Kasumi-1 (cell line): ENCODE data around the gene FAM90A1.
"Not testable (repeated sequence)": the region's sequence is repeated elsewhere in the genome, so short reads cannot be mapped to it uniquely, and the experiment has no call there.

Experiments
- DNase-seq, 2 experiments: peaks; one replicate each; lab custom pipeline; 2025; lab: John Stamatoyannopoulos, UW

The FAM90A1 gene, protein sequence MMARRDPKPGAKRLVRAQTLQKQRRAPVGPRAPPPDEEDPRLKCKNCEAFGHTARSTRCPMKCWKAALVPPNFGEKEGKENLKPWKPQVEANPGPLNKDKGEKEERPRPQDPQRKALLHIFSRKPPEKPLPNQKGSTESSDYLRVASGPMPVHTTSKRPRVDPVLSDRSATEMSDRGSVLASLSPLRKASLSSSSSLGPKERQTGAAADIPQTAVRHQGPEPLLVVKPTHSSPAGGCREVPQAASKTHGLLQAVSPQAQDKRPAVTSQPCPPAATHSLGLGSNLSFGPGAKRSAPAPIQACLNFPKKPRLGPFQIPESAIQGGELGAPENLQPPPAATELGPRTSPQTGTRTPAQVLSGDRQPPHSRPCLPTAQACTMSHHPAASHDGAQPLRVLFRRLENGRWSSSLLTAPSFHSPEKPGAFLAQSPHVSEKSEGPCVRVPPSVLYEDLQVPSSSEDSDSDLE

DNA sequence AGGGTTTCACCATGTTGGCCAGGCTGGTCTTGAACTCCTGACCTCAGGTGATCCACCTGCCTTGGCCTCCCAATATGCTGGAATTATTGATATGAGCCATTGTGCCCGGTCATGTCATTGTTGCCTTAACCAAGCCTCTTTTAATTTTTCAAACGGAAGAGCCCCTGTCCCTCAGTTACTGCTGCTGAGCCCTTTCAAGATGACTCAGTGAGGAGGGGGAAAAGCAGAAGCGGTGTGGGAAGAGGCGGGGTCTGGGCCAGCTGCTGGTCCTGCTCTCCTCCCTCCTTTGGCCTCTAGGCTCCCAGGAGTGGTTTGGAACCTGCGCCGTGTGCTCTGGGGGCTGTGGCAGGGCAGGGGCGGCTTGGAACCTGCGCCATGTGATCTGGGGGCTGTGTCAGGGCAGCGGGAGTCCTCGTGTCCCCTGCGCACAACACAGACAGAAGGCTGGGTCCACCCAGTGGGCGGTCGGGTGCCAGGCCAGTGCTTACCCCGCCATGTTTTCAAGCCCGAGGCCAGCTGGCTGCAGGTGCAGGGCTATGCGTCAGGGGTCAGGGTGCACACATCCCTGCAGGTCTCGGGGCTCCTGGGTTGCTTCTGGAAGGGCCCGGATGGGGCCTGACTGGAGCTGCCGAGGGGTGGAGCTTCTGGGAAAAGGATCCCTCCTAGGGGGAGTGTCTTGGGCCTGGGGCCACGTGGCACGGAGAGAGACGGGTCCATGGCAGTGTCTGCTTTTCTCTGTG is at the start of gene FAM90A1:
Gene FAM90A1 (minus strand): TSS at position 627 of the 740 bp plus-strand sequence. CDS start 2,786 bp downstream, outside the sequence.
- DNase-seq: peak; percentile 7 to 11

DNA sequence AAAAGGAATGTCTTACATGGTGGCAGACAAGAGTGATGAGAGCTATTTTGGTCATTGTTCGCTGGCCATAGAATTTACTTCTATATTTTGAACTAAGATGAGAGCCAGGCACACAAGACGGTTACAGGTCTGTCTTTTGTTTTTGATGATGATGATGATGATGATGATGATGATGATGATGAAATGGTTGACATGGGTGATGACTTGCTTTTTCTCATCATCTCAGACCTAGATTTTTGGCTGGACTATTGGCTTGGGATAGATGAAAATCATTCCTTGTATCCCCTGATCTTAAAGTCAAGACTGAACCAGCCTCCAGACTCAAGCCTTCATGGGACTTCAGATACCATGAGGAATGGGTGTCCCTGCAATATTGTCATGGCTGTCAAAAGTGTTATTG is 49.0 kb upstream of the FAM90A1 start:
- DNase-seq: not testable (repeated sequence)

DNA sequence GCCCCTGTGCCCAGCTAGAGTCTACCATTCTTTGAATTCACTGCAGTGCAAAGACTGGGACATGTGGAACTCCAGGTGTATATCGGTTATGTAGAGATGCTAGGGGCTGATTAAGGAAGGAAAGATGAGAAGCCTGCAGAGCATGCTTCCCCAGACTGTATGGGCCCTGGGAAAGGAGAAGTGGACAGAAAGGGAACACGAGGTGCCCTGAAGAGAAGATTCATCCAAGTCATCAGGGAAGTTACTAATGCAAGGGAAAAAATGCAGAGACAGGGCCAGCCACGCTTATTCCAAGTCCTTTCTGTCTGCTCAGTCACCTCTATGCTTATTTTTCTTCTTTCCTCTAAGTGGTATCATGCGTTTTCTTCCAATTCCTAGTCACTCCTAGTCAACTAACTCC is 39.3 kb upstream of the FAM90A1 start:
- peak in 1 of 2 experiments; percentile 4 for DNase-seq

DNA sequence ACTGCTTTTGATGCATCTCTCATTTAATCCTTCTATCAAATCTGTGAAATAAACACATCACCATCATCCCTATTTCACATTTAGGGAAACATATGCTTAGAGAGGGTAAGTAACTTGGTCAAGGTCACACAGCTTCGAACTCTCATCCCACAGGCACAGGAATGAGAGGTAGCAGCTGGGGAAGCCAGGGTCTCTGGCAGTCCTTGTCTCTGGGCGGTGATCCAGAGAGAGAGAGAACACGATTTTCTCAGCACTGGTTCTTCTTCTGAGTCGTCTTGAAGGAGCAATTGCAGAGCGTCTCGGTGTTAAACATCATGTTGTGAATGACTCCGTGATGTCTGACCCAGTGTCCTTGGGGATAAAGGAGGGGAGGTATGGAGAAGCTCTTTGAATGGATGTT is 36.8 kb upstream of the FAM90A1 start:
- DNase-seq: not testable (repeated sequence)

DNA sequence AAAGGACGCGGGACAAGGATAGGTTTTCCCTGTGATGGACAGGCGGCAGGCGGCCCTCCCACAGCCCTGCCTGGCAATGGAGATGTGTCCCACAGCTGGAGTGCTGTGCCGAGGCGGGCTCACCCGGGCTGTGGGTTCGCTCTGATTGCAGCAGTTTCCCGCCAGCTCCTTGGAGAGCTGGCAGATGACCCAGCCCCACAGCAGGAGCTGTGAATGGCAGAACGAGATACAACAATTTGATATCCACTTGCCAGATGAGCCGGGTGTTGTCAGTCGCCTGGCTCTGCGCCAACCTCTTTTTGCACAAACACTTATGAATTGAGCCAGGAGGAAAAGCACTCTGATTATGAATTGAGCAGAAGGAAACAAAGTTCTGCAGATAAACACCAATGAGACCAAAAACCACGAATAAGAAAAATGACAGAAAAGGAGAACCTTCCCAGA is 33.7 kb upstream of the FAM90A1 start:
- not testable (repeated sequence) for DNase-seq

DNA sequence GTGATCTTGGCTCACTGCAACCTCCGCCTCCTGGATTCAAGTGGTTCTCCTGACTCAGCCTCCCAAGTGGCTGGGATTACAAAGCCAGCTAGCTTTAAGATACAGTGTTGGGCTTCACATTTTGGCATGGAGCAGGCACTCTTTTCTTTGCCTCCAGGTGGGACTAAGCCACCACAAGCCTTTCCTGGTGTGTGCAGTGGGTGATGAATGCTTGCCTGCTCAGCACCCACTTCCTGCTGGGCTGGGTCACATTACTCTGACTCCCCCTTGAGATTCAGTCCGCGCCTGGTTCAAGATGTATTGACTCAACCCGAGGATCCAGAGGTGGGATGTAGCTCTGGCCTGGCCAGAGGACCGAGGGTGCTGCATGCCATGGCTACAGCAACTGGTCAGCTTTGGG is 28.9 kb upstream of the FAM90A1 start:
- DNase-seq: not testable (repeated sequence)

DNA sequence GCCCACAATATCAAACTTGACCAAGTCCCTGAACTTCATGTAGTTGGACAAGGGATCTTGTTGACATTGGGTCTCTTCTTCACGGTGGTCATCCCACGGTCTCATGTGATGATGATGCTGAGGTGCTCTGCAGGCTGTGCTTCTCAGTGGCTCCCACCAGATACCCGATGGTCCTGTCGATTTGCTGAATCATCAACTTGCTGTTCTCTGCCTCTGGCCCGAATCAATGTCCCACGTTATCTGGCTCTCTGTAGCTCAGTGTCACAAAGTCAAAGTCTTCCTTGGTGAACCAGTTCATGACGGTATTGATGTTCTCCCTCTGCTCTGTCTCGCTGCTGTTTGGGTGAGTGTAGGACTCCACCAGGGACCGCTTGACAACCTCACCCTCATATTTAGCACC is 27.3 kb upstream of the FAM90A1 start:
- not testable (repeated sequence) for DNase-seq

DNA sequence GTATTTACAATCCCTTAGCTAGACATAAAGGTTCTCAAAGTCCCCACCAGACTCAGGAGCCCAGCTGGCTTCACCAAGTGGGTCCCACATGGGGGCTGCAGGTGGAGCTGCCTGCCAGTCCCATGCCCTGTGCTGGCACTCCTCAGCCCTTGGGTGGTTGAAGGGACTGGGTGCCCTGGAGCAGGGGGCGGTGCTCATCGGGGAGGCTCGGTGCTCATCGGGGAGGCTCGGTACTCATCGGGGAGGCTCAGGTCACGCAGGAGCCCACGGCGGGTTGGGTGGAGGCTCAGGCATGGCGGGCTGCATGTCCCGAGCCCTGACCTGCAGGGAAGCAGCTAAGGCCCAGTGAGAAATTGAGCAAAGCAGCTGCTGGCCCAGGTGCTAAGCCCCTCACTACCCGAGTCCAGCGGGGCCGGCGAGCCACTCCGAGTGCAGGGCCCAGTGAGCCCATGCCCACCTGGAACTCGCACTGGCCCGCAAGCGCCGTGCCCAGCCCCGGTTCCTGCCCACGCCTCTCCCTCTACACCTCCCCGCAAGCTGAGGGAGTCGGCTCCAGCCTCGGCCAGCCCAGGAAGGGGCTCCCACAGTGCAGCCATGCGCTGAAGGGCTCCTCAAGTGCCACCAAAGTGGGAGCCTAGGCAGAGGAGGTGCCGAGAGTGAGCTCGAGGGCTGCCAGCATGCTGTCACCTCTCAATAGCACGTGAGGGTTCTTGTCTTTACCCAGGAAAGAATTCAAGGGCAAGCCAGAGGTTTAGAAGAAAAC is 24.8 kb upstream of the FAM90A1 start:
- DNase-seq: not testable (repeated sequence)

DNA sequence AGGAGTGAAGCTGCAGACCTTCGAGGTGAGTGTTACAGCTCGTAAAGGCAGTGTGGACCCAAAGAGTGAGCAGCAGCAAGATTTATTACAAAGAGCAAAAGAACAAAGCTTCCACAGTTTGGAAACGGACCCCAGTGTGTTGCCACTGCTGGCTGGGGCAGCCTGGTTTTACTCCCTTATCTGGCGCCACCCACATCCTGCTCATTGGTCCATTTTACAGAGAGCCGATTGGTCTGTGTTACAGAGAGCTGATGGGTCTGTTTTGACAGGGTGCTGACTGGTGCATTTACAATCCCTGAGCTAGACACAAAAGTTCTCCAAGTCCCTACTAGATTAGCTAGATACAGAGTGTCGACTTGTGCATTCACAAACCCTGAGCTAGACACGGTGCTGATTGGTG is 24.2 kb upstream of the FAM90A1 start:
- not testable (repeated sequence) for DNase-seq

DNA sequence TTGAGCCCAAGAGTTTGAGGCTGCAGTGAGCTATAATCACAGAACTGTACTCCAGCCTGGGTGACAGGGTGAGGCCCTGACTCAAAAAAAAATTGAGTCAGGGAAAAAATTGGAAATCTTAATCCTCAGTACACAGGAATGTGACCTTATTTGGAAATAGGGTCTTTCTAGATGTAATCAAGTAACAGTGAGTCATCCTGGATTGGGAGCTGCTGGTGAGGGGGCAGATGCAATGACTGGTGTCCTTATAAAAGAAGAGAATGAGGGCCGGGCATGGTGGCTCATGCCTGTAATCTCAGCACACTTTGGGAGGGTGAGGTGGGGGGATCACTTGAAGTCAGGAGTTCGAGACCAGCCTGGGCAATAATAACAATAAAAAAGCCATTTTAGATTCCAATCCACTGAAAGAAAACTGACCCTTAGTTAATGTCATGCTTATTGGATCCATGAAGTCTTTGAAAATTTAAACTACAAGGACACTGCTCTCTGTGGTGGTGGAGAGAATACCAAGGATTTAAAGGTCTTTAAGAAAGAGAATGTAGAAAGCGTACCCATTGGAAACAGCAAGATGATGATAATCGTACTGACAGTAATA is 19.6 kb upstream of the FAM90A1 start:
- DNase-seq: not testable (repeated sequence)

DNA sequence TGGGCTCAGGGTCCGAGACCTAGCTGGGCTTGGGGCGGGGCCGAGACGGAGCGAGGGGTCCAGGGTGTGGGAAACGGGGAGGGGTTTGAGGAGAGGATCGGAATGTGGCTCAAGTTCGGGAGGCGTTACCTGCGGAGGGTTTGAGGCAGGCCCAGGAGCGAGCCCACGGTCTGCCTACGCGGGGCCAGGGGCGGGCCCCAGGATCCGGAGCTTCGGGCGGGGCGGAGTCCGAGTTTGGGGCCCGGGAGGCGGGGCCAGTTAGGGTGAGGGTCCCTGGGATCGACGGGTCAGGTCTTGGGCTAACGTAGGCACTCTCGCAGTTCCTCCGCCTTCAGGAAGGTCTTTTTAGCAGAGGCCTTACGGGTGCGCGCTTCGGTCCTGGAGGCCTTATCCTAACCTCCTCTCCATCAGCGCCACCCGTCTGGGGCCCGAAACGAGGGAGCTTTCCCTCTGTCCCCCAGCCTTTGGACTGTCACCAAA is 16.3 kb upstream of the FAM90A1 start:
- DNase-seq: peak; percentile 3 to 35

DNA sequence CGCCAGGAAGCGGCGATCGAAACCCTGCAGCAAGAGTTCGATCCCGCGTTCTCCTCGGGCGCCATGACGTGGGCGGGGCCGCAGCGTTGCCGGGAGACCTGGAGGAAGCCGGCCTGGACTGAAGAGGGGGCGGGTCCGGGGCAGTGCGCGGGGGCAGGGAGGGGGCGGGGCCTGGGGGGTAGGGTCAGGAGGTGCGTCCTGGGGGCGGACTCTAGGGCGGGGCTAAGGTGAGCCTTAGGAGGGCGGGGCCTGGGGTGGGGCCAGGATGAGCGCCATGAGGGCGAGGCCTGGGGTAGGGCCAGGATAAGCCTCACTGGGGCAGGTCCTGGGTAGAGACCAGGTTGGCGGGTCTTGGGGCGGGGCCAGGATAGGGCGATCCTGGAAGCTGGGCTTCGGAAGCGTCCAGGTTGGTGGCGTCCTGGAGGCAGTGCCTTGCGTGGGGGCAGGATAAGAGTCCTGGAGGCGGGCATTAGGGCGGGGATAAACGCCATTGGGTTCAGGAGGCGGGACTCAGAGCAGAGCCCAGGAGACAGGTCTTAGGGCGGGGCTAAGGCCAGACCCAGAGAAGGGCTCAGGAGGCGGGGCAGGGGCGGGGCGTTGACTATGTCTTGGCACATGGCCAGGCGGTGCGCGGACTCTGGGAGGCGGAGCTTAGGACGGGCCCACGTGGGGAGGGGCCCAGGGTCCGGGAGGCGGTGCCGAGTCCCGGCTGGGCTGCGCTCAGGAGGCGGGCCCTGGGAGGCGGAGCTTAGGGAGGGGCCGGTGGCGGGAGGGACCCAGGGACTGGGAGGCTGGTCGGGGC is 15.7 kb upstream of the FAM90A1 start:
- DNase-seq: peak; percentile 45 to 58

DNA sequence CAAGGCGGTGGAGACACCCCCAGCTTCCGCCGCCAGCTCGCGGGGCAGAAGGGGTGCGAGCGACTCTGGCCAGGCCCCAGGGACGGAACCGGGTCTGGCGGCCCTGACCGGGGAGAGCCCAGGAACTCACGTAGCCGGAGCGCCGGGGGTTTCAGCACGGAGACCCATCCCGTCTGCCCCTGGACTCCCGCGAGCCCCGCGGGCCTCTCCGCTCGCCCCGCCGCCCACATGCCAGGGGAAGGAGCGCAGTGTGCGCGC is 15.1 kb upstream of the FAM90A1 start:
- DNase-seq: not testable (repeated sequence)

DNA sequence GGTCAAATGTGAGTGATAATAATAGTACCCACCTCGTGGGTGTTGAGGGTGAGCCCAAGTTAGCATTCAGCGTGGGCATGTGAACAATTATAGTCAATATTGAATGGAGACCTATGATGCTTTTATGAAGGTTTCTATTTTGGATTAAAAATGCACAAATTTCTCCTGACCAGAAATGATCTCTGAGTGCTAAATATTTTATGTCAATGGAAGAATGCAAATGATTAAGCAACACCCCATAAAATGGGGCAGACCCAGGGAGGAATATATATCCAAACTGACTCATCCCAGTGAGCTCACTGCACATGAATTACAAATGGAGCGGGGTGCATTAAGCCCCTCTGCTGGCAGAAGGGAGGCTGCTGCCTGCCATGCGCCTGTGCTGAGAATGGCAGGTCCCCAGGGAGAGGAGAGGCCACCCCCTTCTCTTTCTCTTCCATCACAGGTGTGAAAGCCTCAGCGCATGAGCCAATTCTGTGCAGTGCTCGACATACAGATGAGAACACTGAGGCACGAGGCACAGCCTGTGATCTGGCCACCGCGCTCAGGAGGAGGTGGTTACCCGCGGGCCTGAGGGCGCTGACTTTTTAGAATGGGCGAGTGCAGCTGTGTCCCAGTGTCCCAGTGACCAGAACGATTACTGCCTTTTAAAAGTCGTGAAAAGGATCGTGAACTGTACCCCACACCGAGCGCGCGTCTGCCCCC is 14.7 kb upstream of the FAM90A1 start:
- DNase-seq: peak in 1 of 2 experiments; percentile 0

DNA sequence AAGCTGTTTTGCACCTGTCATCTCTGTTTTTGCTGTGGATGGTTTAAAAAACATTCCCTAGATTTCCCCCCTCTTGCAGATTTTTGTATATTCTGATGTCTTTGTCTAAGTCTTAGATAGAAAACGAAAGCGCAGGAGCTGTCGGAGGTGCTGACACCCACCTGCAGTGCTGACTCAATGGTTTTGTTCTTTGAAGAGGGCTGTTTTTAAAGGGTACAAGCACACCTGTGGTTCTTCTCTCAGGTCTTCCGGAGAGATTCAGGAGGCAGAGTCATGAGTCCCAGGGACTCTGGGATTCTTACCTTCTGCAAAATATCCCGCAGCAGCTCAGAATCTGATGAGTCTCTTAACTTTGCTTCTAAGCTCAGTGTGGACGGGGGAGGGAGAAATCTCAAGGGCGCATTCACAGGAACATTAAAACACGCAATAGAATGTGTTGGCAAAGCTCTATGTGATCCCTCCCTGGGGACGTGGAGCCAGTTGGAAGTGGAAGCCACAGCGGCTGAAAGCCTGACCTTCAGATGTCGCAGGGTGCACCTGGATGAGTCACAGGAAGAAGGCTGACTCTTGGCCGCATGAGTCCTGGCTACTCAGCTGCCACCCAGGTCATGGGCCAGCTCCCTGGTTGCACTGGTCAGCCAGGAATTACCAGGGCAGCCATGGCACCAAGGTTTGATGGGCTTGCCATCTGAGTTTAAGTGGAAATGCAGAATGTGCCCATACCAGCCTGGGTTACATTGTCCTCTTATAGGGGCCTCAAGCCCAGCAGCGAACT is 13.1 kb upstream of the FAM90A1 start:
- DNase-seq: not testable (repeated sequence)

DNA sequence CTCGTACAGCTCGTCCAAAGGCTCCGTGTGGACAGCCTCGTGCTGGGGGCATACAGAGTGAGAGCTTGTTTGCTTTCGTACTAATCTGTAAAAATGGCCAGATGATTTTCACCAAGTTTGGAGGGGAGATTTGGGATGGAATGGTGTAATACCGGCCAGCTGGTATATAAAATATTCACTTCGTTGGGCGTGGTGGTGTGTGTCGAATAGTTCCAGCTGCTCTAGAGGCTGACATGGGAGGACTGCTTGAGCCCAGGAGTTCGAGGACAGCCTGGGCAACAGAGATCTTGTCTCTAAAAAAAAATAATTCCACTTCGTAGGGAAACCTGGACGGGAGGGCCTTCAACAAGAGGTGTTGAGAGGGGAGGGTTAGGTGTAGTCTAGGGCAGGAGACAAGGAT is 9.6 kb upstream of the FAM90A1 start:
- not testable (repeated sequence) for DNase-seq

DNA sequence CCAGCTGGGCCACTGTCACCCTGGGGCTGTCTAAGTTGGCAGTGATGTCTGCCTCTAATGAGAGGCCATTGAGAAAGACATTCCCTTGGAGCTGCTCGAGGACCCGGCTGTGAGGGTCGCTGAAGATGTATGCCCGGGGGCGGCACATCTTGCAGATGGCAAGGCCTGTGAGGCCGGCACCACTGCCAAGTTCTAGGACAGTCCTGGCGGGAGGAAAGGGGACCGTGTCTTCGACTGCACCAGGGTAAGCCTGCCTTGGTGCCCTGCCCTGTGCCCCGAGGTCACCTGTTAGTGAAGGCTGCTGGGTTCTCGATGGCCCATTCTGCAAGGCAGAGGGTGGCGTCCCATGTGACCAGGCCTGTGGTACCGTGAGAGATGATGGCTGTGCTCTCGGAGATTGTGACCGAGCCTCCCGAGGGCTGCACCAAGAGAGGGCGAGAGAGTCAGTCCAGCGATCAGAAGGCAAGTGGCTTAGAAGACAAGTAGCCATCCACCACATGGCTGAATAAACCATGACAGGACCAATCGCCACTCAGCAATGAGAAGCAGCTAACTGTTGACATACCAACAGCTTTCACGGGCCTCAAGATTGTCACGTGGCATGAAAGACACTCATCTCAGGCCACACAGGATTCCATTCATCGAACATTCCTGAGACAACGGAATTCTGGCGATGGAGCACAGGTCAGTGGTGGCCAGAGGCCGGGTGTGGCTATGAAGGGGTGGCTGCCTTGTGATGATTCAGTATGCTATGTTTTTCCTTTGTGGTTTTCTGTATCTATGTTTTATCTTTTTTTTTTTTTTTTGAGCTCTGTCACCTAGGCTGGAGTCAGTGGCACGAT is 8.1 kb upstream of the FAM90A1 start:
- DNase-seq: not testable (repeated sequence)

DNA sequence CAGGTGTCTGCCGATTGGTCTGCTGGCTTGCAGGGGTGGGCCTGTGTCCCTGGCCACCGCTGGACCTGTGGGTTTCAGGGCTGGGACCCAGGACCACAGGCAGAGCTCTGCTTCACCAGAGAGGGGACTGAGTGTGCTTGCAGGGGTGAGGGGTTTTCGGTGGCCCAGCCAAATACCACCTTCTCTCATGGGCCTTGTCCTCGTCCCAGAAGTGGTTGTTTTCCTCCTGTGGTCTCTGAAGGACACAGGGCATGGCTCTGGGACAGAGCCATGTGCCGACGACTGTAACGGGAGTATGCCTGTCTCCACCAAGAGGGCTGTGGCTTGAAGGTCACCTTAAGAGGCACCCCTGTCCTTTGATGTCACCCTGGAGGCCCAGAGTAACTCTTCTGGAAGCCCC is 7.3 kb upstream of the FAM90A1 start:
- DNase-seq: not testable (repeated sequence)
